GM19463 (cell line): ENCODE data around the gene GTF2A1.
"Not testable (repeated sequence)": the region's sequence is repeated elsewhere in the genome, so short reads cannot be mapped to it uniquely, and the experiment has no call there.

Source experiments
- ATAC-seq: cut with Tn5 transposase; IDR thresholded peaks from one replicate; pipeline ENCODE4 v1.9.1; 2021; ENCODE audit warnings: mild to moderate bottlenecking, moderate library complexity; ENCODE audit not compliant: unreplicated experiment

Gene GTF2A1

DNA sequence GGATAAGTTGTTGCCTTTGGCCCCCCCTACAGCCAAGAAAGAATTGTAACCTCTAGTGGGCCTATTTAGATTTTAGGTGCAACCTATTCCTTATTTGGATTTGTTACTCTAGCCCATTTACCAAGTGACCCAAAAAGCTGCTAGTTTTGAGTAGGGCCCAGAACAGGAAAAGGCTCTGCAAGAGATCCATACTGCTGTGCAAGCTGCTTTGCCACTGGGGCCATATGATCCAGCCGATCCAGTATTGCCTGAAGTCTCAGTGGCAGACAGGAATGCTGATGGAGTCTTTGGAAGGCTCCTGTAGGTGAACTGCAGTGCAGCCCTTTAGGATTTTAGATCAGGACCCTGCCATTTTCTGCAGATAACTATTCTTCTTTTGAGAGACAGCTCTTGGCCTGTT lies 12.9 kb upstream of the GTF2A1 start:
- no peak for ATAC-seq

DNA sequence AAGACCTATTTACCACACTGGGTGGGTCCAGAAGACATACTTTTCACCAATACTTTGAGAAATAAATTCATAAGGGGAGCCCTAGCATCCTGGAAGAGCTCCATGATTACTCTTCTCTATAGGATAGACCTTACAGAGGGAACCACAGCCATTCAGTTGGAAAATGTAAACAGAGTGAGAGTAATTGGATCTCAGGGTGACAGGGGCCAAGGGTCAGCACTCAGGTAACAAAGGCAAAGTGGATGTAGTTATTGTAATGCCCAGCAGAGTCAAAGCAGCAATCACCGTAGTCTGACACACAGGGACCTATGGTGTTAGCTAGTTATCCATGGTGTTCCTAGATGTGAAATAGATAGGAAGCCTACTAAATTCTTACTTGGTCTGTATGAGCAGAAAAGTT lies 10.8 kb upstream of the GTF2A1 start:
- no peak for ATAC-seq

DNA sequence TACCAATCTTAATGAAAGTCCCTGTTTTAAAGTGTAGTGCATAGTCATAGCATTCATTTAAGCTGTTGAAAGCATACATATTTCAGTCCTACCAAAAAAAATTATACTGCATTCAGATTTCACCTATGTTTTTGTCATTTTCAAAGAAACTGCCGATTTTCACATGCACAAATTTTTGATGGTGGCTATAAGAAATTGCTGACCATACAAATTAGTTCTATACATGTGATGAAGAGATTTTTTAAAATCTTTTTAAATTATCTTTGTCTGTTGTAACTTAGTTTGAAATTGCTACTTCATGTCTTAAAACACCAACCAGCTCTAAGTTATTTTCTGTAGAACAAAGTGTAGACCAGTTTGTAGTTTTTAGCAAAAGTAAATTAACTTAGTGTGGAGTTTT lies 3.5 kb upstream of the GTF2A1 start:
- no peak for ATAC-seq

DNA sequence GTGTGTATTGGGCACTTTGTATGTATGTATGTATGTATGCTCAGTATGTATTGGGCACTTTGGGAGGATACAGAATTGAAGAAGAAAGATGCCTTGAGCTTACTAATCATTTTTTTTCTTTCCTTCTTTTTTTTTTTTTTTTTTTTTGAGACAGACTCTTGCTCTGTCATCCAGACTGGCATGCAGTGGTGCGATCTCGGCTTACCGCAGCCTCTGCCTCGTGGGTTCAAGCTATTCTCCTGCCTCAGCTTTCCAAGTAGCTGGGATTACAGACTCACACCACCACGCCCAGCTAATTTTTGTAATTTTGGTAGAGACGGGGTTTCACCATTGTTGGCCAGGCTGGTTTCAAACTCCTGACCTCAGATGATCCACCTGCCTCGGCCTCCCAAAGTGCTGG lies 3.0 kb upstream of the GTF2A1 start:
- not testable (repeated sequence) for ATAC-seq

DNA sequence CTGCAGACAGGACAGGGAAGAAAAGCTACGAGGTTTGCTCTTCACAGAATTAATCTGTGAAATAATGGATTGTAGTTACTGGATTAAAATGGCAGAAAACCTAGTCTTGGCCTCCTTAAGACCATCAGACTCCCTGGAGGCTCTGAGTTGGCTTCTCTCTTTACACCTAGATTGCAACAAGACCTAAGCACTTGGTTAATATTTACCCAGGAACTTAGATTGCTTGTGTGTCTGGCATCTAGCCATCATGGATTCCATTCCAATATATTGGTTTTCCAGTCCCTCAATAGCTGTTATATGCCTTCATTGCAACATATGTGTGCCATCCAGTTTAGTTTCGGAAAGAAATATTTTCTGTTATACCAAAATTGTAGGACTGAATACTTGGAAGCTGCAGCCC lies 1.9 kb upstream of the GTF2A1 start:
- ATAC-seq = no peak

DNA sequence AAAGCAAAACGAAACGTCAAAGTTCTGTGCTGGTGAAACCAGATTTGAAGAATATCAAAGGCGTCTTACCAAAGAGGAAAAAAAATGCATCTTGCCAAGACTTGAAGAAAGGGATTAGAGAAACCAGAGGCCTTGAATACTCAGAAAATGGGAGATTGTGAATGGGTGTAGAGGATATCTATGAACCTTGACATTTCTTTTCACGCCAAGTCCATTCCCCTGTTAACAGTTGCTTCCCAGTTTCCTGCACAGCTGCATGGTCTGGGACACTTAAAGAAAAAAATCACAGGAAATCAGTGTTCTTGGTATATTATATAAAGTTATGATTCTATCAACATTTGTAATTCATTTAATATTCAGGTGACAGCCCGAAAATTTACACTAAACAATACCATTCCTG lies 1.4 kb upstream of the GTF2A1 start:
- ATAC-seq = no peak

DNA sequence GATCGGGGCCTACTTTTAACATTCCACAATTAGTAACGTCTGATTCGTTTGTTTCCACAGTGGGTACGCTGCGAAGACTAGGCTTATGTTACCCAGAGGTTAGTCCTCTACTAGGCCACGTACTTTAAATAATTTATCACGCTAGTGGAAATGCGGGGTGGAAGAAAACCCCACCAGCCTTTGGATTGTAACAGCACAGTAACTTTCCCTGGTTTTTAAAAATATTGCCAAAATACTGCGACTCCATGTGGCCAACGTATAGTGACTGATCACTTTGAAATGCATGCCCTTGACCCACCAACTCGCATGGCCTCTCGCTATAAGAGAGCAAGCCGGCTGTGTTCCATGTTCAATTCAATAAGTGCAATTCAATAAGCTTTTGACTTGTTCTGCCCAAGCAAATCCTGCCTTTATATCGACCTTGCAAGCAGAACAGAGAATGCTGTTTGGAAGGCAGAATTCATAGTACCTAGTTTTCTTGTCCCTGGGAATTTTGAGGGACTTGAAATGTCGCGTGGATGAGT lies 882 bp upstream of the GTF2A1 start:
- ATAC-seq = no peak

DNA sequence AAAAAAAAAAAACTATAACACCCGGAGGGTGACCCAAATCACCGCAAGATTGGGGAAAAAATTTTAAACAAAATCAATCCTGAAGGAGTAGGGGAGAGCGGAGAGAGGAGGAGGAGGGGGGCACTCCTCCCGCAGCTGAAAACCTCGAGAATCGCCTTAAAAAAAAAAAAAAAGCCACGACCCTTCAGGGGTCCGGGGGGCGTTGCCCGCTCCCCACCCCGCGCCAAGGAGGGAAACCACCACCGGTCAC lies 254 bp downstream of the GTF2A1 start:
- no peak for ATAC-seq

DNA sequence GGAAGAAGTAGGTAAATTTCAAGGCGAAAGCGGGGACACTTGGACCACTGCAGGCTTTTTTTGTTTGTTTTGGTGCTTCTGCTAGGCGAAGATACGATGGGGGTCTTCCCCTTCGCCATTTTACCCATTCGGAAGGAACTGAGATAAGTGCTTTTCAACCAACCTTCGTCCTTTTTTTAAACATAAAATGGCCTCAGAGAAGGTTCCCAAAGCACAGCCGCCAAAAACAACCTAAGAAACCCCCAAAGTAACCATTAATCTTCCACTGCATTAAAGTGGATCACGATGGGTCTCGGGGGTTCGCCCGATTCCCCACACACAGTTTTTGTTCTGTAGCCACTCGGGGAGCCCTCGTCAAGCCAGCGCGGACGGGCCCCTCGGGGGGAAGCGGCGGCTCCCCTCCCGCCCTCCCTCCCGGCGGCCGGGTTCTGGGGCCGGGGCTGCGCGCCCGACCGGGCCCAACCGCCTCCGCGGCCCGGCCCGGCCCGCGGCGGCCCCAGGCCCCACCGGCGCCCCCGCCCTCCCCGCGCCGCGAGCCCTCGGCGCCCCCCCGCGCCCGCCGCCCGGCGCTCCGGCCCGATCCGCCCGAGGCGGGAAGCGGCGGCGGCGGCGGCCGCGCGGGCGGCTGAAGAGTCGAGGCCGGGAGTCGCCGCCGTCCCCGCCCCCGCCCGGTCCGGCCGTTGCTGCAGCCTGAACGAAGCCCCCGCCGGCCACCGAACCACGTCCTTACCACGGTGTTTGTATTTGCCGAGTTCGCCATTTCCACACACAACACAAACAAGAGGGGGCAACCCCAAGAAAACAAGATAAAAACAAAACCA lies 790 bp downstream of the GTF2A1 start:
- ATAC-seq = no peak

DNA sequence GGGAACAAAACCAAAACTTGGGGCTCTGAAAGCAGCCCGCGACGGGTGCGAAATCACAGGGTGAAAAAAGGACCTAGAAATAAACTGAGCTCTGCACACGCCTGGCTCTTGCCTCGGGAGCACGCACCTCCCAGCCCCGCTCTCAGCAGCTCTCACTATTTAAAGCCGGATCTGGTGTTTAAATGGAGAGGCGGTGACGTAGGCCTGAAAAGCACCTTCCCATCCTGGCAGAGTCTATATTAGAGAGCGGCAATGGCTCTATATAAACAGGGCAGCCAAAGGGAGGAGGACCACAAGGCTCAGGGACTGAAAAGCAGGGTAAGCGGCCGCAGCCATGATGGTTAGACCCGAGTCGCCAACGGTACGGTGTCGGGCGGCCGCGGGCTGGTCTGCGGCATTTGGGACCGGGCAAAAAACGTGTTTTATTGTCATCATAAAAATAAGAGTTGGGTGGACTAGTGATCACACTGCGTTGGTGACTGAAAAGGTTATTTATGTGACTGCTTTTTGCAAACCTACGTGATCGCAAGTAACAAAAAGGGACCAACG lies 1.5 kb downstream of the GTF2A1 start:
- ATAC-seq = peak; percentile 57

DNA sequence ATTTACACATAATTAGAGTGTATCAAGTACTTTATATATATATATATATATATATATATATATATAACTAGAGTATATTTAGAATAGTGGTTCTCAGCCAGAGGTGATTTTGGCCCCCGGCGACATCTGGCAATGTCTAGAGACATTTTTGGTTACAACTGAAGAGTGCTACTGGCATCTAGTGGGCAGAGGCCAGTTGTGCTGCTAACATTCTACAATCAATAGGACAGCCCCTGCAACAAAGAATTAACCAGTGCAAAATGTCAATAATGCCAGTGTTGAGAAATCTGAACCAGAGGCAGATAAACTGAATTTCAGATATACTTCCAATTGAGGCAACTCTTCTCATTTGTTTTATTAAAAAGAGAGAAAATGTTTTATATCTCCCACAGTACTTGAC lies 8.9 kb downstream of the GTF2A1 start:
- ATAC-seq = peak; percentile 70

DNA sequence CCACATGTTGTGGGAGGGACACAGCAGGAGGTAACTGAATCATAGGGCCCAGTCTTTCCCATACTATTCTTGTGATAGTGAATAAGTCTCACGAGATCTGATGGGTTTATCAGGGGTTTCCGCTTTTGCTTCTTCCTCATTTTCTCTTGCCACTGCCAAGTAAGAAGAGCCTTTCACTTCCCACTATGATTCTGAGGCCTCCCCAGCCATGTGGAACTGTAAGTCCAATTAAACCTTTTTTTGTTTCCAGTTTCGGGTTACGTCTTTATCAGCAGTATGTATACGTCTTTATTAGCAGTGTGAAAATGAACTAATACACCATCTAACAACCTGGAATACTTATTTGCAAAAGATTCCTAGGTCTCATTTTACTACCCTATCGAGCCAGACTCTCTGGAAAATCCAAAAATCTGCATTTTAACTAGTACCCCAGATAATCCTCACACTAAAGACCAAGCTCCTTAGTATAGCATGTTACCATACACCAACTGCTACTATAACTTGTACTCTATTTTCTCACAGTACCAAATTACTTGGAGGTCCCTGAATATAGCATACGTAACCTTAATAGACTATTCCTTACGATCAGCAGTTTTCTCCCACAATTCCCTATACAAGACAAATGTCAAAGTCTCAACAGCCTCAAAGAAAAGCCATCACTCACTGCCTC lies 11.5 kb downstream of the GTF2A1 start:
- ATAC-seq = peak; percentile 50

DNA sequence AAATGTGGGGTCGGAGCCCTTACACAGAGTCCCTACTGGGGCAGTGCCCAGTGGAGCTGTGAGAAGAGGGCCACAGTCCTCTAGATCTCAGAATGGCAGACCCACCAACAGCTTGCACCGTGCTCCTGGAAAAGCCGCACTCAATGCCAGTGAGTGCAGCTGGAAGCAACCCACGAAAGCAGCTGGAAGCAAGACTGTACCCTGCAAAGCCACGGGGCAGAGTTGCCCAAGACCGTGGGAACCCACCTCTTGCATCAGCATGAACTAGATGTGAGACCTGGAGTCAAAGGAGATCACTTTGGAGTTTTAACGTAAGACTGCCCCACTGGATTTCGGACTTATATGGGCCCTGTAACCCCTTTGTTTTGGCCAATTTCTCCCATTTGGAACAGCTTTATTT lies 12.3 kb downstream of the GTF2A1 start:
- no peak for ATAC-seq

DNA sequence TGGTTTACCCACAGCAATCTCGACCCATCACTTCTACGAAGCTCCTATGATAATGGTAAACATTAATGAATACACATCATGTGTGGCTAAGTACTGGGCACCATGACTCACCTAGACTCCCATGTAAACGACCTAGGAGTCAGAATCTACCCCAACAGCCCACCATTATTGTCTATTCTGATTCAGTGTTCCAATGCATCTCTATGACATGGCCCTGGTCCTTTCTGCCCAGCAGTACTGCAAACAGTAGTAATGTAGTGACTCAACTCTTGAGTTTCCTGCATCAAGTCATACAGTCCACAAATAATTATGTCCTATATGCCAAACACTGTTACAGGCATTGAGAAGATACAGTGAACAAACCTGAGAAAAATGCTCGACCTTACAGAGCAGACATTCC lies 14.6 kb downstream of the GTF2A1 start:
- no peak for ATAC-seq

DNA sequence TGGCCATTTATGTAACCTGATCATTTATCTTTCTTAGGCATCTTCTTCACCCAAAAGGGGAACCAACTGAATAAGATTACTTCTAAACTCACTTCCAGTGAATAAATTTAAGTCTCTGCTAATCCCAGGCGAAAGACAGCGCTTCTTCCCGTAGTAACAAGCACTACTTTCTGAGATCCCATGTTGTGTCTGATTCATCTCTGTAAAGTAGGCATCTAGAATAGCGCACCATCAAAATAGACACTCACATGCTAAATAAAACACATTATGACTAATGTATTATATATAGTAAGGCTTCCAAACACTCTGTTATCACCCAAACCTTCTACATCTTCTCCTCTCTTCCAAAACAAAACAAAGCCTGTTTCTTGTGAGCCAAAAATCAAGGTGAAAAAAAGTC lies 15.1 kb downstream of the GTF2A1 start:
- no peak for ATAC-seq

DNA sequence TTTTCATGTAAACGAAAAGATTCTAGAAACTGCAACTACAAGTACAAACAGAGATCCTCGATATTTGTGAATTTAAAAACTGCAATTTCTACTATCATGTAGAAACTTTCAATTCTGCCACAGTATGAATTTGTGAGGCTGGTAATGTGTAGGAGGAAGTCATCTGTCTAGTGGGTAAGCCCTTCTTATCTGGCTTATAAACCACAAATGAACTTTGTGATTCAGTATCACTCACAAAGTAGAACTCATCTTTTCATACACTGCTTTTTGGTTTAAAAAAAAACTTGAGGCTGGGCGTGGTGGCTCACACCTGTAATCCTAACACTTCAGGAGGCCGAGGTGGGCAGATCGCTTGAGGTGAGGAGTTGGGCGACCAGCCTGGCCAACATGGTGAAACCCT lies 20.7 kb downstream of the GTF2A1 start:
- ATAC-seq = no peak

DNA sequence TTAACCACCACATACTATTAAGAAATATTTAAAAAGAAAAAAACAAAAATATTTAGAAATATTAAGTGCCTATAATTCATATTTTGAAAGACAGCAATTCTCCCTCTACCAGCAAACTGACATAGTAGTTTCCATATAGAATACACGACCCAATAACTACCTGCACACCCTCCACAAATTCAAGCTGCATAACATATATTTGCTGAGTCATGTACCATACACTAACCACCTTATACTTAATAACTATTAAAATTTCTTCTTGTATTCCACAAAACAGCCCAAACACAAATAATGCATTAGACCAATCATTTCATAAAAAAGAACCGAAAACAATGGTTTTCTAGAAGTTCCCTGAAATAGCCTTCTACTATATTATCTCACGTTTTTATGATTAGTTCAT lies 21.7 kb downstream of the GTF2A1 start:
- no peak for ATAC-seq

DNA sequence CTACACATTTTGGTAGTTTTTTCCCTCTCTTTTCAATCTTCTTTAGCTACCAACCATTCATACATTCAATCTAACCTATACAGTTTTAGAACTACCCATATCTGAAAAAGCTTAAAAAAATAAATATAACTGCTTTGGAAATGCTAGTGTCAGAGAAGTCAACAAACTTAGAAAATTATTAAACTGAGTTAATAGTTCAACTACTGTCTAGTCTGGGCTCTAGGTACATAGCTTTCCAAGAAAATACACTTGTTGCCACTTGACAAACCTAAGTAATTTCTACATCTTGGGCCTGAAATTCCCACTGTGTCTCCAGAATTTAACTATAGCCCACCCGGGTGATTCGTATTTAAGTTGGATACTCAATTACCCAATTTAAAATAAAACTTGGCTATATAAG lies 22.1 kb downstream of the GTF2A1 start:
- no peak for ATAC-seq

DNA sequence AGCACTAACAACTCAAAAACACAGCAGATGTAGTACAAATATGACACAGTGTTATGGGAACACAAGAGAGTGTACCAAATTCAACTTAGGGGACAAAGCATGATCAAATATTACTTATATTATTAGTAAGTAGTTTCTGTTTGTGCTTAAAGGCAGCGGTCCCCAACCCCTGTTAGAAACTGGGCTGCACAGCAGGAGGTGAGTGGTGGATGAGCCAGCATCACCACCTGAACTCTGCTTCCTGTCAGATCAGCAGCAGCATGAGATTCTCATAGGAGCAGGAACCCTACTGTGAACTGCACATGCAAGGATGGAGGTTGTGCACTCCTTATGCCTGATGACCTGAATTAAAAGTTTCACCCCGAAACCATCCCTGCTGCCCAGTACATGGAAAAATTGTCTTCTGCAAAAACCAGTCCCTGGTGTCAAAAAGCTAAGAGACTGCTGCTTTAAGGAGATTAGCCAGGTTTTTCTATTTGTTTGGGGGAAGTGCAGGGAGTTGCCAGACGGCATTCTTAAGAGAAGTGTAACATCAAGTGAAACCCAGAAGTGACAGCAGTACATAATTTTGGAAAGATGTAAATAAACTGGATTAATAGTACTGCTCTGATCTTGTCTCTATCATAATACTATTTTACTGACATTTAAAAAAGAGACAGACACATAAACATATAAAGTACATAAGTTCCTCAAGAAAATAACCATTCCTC lies 26.7 kb downstream of the GTF2A1 start:
- ATAC-seq = peak; percentile 75

DNA sequence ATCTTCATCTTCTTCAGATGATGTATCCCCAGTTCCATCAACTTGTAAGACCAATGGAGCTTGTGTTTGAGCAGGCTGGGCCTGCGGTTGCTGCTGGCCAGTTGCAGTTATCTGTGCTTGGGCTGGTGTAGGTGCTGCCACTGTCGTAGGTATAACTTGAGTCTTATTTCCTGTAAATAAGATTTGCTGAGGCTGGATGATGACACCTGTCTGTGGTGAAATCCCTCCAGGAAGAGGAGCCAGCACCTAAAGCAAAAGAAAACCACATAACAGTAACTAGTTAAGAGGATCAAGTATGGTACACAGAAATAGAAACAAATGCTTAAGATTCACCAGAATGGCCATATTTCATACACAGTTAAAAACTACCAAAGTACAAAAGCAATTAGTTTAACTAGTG lies 28.2 kb downstream of the GTF2A1 start:
- no peak for ATAC-seq

DNA sequence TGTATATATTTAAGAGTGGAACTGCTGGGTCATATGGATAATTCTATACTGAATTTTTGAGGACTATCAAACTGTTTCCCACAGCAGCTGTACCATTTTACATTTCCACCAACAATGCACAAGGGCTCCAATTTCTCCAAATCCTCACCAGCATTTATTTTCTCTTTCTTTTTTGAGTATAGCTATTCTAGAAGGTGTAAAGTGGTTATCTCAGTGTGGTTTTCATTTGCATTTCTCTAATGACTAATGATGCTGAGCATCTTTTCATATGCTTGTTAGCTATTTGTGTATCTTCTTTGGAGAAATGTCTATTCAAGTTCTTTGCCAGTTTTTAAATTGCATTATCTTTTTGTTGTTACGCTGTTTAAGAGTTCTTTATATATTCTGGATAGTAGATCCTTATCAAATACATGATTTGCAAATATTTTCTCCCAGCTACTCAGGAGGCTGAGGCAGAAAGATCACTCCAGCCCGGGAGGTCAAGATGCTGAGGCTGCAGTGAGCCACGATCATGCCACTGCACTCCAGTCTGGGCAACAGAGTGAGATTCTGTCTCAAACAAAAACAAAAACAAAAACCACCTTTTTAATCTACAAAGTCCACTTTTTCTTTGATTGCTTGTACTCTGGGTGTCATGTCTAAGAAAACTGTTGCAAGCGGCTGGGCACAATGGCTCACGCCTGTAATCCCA lies 32.8 kb downstream of the GTF2A1 start:
- ATAC-seq = peak; percentile 90
